Liver (tissue), 9 donors: Measurements from ENCODE around the gene RCSD1. TPM values are rescaled to one million over a fixed set of nuclear protein-coding genes. Genes with fewer than 3 reads are reported as not detected.
"Not testable (repeated sequence)": the region's sequence is repeated elsewhere in the genome, so short reads cannot be mapped to it uniquely, and the experiment has no call there.

Experiments used
- DNase-seq: peaks from one replicate; pipeline ENCODE4 v3.0.0-alpha.2; 2017; ENCODE audit warnings: low spot score
- H3K27ac ChIP-seq, 2 donors: one replicate each; pipeline ENCODE4 v1.7.0; 2013; ENCODE audit warnings: inconsistent platforms in 2 of 2, low read length in 2 of 2, control low read depth in 1 of 2, low read depth in 1 of 2, mild to moderate bottlenecking in 1 of 2
- H3K27me3 ChIP-seq, 4 donors: one replicate each; pipeline versions ENCODE4 v1.6.1 to v1.7.0; 2013; ENCODE audit warnings: low read length in 3 of 4, inconsistent platforms in 1 of 4, mild to moderate bottlenecking in 1 of 4, moderate library complexity in 1 of 4; ENCODE audit not compliant: control insufficient read depth in 4 of 4, insufficient read depth in 4 of 4
- H3K36me3 ChIP-seq, 4 donors: one replicate each; pipeline versions ENCODE4 v1.6.1 to v1.7.0; 2013; ENCODE audit warnings: low read length in 3 of 4, mild to moderate bottlenecking in 3 of 4, low read depth in 1 of 4, moderate library complexity in 1 of 4; ENCODE audit not compliant: control insufficient read depth in 4 of 4, insufficient read depth in 3 of 4
- H3K4me1 ChIP-seq, 4 donors: one replicate each; pipeline versions ENCODE4 v1.6.1 to v1.7.0; 2013; ENCODE audit warnings: low read length in 3 of 4, mild to moderate bottlenecking in 3 of 4, moderate library complexity in 1 of 4; ENCODE audit not compliant: control insufficient read depth in 4 of 4, insufficient read depth in 4 of 4
- H3K4me3 ChIP-seq, 3 donors: one replicate each; pipeline versions ENCODE4 v1.6.1 to v1.7.0; 2013; ENCODE audit warnings: low read length in 3 of 3, control low read depth in 1 of 3, low read depth in 1 of 3, mild to moderate bottlenecking in 1 of 3
- H3K9ac ChIP-seq, 2 donors: one replicate each; pipeline ENCODE4 v1.7.0; 2013; ENCODE audit warnings: low read length in 2 of 2, mild to moderate bottlenecking in 2 of 2, moderate library complexity in 2 of 2, control low read depth in 1 of 2, low read depth in 1 of 2
- H3K9me3 ChIP-seq, 4 donors: one replicate each; pipeline versions ENCODE4 v1.6.1 to v1.7.0; 2013; ENCODE audit warnings: low read length in 3 of 4; ENCODE audit not compliant: control insufficient read depth in 4 of 4
- CTCF ChIP-seq: fragments of 150-350 bp; IDR thresholded peaks from 2 replicates; pipeline ENCODE4 v1.5.1; 2017; ENCODE audit warnings: improper control_type of control experiment, low read depth, low read length; ENCODE audit not compliant: missing input control
- EGR1 ChIP-seq, 2 donors: IDR thresholded peaks; 2 replicates each; pipeline ENCODE4 v1.6.1; 2016 to 2018; ENCODE audit warnings: antibody characterized with exemption in 2 of 2, low read depth in 2 of 2
- FOXA1 ChIP-seq: IDR thresholded peaks from 2 replicates; pipeline ENCODE4 v1.6.1; 2016; ENCODE audit warnings: antibody characterized with exemption
- GABPA ChIP-seq, 2 donors: IDR thresholded peaks in 1 of 2; conservative IDR thresholded peaks in 1 of 2; 2 replicates each; pipeline ENCODE4 v1.6.1; 2016; ENCODE audit warnings: antibody characterized with exemption in 2 of 2, mild to moderate bottlenecking in 1 of 2, moderate library complexity in 1 of 2
- NR2F2 ChIP-seq: IDR thresholded peaks from 2 replicates; pipeline ENCODE4 v1.6.1; 2016; ENCODE audit warnings: antibody characterized with exemption
- RXRA ChIP-seq, 2 donors: IDR thresholded peaks; 2 replicates each; pipeline ENCODE4 v1.6.1; 2017 to 2018; ENCODE audit warnings: antibody characterized with exemption in 2 of 2, mild to moderate bottlenecking in 1 of 2
- SP1 ChIP-seq: IDR thresholded peaks from 2 replicates; pipeline ENCODE4 v1.6.1; 2018; ENCODE audit warnings: antibody characterized with exemption, mild to moderate bottlenecking
- WGBS: extraction: QIAGEN DNeasy Blood & Tissue Kit; methylation state at CpG from one replicate; pipeline ENCODE4 v1.1.7; 2013; 5-methylcytosine and 5-hydroxymethylcytosine counted together
- polyA plus RNA-seq, 2 donors: library from polyadenylated mRNA; stranded (reverse) in 1 of 2; unstranded in 1 of 2; fragments of 200-250 nt in 1 of 2; fragments of >200 nt in 1 of 2; fragmentation: Nextera tagmentation in 1 of 2; extraction: Ambion mirVana in 1 of 2; gene quantifications; one replicate each; pipeline versions ENCODE4 v1.2.1 to v1.2.3, GENCODE V29; 2013 to 2015
- total RNA-seq, 2 donors: library from RNA; depleted of rRNA; stranded (reverse); fragments of >200 nt; gene quantifications; one replicate each; pipeline ENCODE4 v1.2.3, GENCODE V29; 2014
- TF ChIP-seq, protein P1 (sequence below): IDR thresholded peaks from 2 replicates; pipeline ENCODE4 v1.6.1; 2016; ENCODE audit warnings: antibody characterized with exemption, mild to moderate bottlenecking
- TF ChIP-seq, protein P2 (sequence below): IDR thresholded peaks from 2 replicates; pipeline ENCODE4 v1.6.1; 2016; ENCODE audit warnings: antibody characterized with exemption
- TF ChIP-seq, protein P3 (sequence below): IDR thresholded peaks from 2 replicates; pipeline ENCODE4 v1.6.1; 2016; ENCODE audit warnings: antibody characterized with exemption
- donor health status: healthy.
- donor health status: healthy.
- donor health status: healthy.
- donor health status: healthy.
- donor health status: healthy.

The RCSD1 gene
- total and polyA plus RNA-seq, 4 donors = 3.1 to 15.0 (median 6.0) TPM

DNA sequence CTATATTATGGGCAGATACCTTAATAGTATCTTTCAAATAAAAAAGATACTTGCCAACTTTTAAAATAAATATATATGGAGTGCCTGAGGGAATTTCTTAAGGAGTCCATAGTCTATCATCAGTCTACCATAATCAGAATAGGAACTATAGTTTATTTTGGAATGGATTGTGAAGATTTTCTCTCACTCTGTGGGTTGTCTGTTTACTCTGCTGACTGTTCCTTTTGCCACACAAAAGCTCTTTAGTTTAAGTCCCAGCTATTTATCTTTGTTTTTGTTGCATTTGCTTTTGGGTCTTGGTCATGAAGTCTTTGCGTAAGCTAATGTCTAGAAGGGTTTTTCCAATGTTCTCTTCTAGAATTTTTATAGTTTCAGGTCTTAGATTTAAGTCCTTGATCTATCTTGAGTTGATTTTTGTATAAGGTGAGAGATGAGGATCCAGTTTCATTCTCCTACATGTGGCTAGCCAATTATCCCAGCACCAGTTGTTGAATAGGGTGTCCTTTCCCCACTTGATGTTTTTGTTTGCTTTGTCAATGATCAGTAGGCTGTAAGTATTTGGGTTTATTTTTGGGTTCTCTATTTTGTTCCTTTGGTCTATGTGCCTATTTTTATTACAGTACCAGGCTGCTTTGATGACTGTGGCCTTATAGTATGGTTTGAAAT lies 112.5 kb downstream of the RCSD1 start:
- not testable (repeated sequence) for H3K27ac ChIP-seq, H3K4me3 ChIP-seq, H3K36me3 ChIP-seq, H3K9me3 ChIP-seq, H3K9ac ChIP-seq, H3K27me3 ChIP-seq, DNase-seq, H3K4me1 ChIP-seq
- WGBS = 94% methylated on average over 1 of the region's 1 CpG

DNA sequence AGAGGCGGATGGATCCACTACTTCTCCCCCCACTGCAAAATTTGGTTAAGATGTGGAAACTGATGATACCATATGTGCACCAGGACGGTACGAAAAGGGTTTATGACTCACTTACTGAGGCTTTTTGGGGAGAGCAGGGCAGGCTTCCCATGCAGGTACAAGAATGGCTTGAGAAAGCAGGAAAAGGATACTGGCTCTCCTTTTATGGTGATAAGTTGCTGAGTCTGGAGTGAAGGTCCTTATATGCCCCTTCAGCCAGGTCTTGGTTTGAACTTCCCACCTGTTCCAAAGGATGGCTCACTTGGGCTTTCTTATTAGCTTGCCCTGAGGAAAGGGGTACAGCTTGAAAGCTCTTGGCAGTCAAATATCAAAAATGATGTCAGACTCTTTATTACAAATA lies 114.9 kb downstream of the RCSD1 start:
- H3K27ac ChIP-seq = no peak overlapping the region
- DNase-seq = no peak
- no peaks in the 10 kb centered on the region for H3K36me3 ChIP-seq
- 93% methylated on average over 3 of the region's 3 CpGs for WGBS
- H3K9ac ChIP-seq = no peak overlapping the region
- no peaks in the 10 kb centered on the region for H3K4me1 ChIP-seq
- TF ChIP-seq EGR1 (IDR thresholded peaks at IDR 0.05; ENCODE audit: low read depth in 2 of 2) = no peak
- no peak for TF ChIP-seq SP1
- H3K9me3 ChIP-seq = no peaks in the 10 kb centered on the region
- H3K4me3 ChIP-seq = no peak overlapping the region
- no peaks in the 10 kb centered on the region for H3K27me3 ChIP-seq

DNA sequence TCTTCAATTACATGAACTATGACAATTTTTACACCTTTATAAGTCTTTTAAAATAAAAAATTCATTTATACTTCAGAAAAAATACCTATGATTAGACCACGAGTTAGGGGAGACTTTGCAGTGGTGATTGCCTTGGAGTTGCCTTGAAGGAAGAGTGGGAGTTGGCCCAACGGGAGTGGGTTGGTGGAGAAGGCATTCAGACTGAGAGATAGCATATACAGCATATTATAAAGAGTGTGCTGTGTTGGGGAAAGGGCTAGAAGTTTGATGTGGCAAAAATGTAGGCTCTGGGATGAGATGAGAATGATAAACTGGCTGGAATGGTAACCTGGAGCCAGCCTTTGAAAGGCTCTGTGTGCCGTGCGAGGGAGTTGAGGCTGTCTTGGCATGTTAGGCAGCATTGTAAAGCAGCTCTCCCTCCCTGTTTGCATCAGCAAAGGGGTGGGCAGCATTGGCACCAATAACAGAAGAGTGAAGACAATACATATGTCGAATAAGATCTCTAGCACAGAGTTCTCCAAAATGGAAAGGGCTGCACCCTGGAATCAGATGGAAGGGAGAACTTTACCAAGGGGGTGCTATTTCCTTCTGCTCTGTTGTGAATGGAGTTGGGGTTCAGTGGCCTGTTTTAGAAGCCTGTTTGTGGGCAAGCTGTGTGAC lies 116.1 kb downstream of the RCSD1 start:
- 79% methylated on average over 5 of the region's 5 CpGs for WGBS
- Histone ChIP-seq H3K9ac (no peak overlapping the region), H3K36me3 (no peaks in the 10 kb centered on the region), H3K4me1 (no peaks in the 10 kb centered on the region), H3K27ac (no peak overlapping the region), H3K9me3 (no peaks in the 10 kb centered on the region), H3K4me3 (no peak overlapping the region), H3K27me3 (no peaks in the 10 kb centered on the region)
- no peak for DNase-seq
- TF ChIP-seq, protein P1, sequence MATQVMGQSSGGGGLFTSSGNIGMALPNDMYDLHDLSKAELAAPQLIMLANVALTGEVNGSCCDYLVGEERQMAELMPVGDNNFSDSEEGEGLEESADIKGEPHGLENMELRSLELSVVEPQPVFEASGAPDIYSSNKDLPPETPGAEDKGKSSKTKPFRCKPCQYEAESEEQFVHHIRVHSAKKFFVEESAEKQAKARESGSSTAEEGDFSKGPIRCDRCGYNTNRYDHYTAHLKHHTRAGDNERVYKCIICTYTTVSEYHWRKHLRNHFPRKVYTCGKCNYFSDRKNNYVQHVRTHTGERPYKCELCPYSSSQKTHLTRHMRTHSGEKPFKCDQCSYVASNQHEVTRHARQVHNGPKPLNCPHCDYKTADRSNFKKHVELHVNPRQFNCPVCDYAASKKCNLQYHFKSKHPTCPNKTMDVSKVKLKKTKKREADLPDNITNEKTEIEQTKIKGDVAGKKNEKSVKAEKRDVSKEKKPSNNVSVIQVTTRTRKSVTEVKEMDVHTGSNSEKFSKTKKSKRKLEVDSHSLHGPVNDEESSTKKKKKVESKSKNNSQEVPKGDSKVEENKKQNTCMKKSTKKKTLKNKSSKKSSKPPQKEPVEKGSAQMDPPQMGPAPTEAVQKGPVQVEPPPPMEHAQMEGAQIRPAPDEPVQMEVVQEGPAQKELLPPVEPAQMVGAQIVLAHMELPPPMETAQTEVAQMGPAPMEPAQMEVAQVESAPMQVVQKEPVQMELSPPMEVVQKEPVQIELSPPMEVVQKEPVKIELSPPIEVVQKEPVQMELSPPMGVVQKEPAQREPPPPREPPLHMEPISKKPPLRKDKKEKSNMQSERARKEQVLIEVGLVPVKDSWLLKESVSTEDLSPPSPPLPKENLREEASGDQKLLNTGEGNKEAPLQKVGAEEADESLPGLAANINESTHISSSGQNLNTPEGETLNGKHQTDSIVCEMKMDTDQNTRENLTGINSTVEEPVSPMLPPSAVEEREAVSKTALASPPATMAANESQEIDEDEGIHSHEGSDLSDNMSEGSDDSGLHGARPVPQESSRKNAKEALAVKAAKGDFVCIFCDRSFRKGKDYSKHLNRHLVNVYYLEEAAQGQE = no peak
- TF ChIP-seq, protein P2, sequence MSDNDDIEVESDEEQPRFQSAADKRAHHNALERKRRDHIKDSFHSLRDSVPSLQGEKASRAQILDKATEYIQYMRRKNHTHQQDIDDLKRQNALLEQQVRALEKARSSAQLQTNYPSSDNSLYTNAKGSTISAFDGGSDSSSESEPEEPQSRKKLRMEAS = no peak
- TF ChIP-seq RXRA (IDR thresholded peaks at IDR 0.05) = no peak
- TF ChIP-seq, protein P3, sequence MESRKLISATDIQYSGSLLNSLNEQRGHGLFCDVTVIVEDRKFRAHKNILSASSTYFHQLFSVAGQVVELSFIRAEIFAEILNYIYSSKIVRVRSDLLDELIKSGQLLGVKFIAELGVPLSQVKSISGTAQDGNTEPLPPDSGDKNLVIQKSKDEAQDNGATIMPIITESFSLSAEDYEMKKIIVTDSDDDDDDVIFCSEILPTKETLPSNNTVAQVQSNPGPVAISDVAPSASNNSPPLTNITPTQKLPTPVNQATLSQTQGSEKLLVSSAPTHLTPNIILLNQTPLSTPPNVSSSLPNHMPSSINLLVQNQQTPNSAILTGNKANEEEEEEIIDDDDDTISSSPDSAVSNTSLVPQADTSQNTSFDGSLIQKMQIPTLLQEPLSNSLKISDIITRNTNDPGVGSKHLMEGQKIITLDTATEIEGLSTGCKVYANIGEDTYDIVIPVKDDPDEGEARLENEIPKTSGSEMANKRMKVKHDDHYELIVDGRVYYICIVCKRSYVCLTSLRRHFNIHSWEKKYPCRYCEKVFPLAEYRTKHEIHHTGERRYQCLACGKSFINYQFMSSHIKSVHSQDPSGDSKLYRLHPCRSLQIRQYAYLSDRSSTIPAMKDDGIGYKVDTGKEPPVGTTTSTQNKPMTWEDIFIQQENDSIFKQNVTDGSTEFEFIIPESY = no peak
- no peak for TF ChIP-seq FOXA1
- no peak for TF ChIP-seq NR2F2
- TF ChIP-seq GABPA (IDR thresholded peaks at IDR 0.05 in 1 of 2, conservative IDR thresholded peaks at IDR 0.05 in 1 of 2) = no peak
- TF ChIP-seq CTCF = no peak
